Right renal cortex interstitium (tissue), 3 donors: ENCODE results near the gene SPDYE17. TPM values are rescaled to one million over a fixed set of nuclear protein-coding genes. Genes with fewer than 3 reads are reported as not detected.
"Not testable (repeated sequence)": the region's sequence is repeated elsewhere in the genome, so short reads cannot be mapped to it uniquely, and the experiment has no call there.

Source experiments
- DNase-seq, 3 donors: peaks; one replicate each; pipeline ENCODE4 v3.0.0-alpha.2; 2013; ENCODE audit warnings: low read depth in 3 of 3, low spot score in 2 of 3
- polyA plus RNA-seq, 3 donors: library from polyadenylated mRNA; unstranded; fragments of 120-200 nt; gene quantifications; one replicate each; pipeline ENCODE4 v1.2.1, GENCODE V29; 2013; ENCODE audit not compliant: insufficient read length in 3 of 3

SPDYE17 gene
- polyA plus RNA-seq, 3 donors: not detected

DNA sequence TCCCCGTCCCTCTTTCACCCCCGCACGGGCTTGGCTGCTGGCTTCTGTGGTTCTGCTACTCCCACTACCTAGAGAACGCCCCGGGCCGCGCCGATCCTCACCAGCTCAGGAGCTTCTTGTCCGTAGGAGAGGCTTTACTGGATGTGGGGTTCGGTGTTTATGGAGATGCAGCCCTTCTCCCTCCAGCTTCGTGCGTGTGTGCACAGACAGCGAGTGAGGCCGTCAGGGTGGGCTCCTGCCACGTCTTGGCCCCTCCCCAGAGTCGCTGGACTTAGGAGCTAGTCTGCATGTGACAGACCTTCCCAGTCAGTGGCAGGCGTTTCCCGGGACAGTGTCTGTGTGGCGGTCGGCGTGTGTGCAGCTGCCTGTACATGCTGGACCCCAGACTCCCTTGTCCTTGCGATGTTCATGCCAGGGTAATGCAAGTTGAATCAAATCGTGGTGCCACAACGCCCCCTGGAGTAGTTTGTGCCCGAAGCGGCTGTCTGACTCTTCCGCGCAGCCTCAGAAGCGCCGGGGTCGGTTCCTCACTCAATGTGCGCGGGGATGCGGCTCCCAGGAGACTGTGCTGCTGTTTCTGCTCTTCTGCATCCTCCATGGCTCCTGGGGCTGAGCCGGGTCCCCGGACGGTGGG lies 32.6 kb downstream of the SPDYE17 start:
- DNase-seq: not testable (repeated sequence)

DNA sequence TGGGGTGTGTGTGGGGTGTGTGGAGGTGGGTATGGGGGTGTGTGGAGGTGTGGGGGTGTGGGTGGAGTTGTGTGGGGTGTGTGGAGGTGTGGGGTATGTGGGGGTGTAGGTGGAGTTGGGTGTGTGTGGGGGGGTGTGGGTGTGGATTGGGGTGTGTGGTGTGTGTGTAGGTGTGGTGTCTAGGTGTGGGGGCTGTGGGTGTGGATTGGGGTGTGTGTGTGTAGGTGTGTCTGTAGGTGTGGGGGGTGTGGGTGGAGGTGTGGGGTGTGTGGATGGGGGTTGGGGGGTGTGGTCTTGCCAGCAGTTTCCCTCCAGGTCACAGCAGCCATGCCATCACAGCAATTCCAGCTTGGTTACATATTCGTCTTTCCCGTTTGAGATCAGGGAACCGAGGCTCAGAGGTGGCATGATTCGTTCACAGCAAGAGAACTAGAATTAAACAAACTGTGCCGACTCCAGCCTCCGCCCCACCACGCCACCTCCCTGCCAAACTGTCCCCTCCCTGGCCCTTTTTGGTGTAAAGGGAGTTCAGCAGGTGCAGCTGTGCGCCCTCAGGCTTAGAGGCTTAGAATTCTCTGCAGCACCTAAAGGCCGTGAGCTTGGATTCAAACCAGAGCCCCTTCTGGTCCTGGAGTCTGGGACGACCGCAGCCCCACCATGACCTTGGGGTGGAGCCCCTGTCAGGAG lies 33.3 kb downstream of the SPDYE17 start:
- not testable (repeated sequence) for DNase-seq

DNA sequence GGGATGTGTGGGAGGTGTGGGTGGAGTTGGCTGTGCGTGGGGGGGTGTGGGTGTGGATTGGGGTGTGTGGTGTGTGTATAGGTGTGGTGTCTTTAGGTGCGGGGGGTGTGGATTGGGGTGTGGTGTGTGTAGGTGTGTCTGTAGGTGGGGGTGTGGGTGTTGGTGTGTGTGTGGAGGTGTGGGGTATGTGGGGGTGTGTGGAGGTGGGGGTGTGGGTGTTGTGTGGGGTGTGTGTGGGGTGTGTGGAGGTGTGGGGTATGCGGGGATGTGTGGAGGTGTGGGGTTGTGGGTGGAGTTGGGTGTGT lies 33.9 kb downstream of the SPDYE17 start:
- no peak for DNase-seq

DNA sequence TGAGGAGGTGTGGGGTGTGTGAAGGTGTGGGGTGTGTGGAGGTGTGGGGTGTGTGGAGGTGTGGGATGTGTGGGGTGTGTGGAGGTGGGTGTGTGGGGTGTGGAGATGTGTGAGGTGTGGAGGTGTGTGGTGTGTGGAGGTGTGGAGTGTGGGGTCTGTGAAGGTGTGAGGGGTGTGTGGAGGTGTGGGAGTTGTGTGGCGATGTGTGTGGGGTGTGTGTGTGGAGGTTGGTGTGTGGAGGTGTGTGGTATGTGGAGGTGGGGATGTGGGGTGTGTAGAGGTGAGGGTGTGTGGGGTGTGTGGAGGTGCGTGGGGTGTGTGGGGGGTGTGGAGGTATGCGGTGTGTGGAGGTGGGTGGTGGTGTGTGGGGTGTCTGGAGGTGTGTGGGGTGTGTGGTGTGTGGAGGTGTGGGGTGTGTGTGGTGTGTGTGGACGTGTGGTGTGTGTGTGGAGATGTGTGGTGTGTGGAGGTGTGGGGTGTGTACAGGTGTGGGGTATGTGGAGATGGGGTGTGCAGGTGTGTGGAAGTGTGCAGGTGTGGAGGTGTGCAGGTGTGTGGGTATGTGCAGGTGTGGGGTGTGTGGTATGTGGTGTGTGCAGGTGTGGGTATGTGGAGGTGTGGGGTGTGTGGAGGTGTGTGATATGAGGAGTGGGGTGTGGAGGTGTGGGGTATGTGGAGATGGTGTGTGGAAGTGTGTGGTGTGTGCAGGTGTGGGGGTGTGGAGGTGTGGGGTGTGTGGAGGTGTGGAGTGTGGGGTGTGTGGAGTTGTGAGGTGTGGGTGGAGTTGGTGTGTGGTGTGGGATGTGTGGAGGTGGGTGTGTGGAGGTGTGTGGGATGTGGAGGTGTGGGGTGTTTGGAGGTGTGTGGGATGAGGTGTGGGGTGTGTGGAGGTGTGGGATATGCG lies 34.5 kb downstream of the SPDYE17 start:
- no peak for DNase-seq

DNA sequence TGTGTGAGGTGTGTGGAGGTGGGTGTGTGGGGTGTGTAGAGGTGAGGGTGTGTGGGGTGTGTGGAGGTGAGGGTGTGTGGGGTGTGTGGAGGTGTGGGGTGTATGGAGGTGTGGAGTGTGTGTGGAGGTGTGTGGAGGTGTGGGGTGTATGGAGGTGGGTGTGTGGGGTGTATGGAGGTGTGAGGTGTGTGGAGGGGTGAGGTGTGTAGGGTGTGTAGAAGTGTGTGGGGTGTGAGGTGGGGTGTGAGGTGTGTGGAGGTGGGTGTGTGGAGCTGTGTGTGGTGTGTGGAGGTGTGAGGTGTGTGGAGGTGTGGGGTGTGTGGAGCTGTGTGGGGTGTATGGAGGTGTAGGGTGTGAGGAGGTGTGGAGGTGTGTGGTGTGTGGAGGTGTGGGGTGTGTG lies 35.2 kb downstream of the SPDYE17 start:
- DNase-seq: not testable (repeated sequence)

- DNase-seq: not testable (repeated sequence)
Observed at GRCh38 chr7:76994286-76994685, 37.9 kb downstream of the SPDYE17 start.

GRCh38 chr7:76993831-76994230 lies 38.3 kb downstream of the SPDYE17 start:
- not testable (repeated sequence) for DNase-seq

DNA sequence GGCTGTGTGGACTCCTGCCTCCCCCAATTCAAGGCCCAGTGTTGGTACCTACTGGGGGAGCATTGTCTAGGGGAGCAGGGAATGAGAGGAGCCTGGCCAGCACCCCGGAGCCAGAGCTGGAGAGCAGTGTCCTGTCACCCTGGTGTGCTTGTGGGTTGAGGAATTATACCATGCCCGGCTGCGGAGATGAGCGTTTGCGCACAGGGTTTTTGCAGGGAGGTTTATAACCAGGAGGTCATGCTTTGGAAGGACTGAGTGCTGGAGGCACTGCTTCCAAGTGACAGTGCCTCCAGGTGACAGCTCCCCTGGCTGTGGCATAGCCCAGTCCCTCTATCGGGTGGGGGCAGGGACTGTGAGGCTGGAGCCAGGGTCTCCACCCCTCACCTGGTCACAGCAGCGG lies 39.3 kb downstream of the SPDYE17 start:
- not testable (repeated sequence) for DNase-seq

DNA sequence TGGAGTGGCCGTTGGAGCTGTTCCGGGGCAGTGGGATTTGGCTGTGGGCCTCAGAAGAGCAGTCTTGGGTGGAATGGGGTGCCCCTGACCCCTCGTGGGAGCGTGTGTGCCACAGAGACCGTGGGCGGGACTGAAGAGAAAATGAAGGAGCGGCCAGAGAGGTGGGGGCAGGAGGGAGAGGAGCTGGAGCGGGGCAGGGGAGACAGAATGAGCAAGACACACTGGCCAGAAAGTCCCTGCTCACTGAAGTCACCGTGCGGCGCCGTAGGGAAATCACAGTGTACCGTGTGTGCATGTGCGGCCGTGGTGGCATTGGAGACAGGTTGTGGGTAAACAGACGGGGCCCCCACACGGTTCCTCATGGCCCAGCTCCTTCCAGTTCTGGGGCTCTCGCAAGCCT lies 40.0 kb downstream of the SPDYE17 start:
- DNase-seq: not testable (repeated sequence)

- not testable (repeated sequence) for DNase-seq
Observed at GRCh38 chr7:76990202-76990601, 42.0 kb downstream of the SPDYE17 start.

- DNase-seq: not testable (repeated sequence)
Observed at GRCh38 chr7:76985924-76986717, 46.0 kb downstream of the SPDYE17 start.

DNA sequence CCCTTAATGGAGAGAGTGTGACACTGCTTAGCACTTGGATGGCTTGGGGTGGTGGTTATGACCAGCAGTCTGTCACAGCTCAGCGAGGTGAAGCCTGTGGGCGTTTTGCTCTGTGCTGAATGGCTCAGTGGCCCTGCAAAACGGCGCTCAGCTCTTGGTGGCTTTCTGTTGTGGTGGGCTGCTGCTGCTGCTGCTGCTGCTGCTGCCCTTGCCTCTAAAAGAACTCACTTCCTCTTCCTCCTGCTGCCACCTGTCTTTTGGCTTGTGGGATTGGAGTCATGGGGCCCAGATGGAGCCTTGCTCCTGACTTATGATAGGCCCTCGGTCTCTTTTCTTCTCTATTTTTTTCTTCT lies 47.4 kb downstream of the SPDYE17 start:
- DNase-seq: not testable (repeated sequence)

DNA sequence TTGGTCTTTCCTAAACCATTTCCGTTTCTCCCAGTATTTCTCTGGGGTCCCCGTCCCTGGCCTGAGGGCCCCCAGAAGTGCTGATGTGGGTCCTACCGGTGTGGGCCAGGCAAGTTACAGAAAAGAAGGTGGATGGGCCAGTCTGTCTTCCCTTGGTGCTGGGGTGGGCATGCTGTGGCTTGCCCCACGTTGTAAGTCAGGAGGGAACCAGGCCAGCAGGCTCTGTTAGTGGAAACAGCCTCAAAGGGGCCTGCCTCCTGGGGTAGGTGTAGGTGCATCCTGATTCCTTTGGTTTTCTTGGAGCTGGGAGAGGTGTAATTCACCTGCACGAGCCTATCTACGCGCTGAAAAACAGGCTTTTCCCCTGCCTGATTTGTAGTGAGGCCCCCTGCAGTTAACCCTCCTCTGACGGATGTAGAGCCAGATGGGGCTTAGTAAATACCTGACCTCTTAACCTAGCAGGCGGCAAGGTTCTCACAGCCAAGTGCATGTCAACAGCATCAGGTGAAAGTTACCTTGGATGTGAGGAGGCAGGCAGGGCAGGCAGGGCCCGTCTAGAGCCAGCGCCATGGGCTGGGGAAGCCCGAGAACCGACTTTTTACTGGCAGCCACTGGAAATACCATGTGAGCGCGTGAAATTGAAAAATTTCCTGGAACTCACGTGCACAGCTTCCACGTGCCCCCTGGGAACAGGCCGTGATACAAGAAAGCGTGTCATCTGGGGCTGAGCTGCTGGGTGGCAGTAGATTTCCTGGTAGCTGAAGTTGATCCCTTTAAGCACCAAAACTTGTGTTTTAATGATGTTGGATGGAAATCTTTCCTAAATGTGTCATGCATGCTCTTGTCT lies 48.0 kb downstream of the SPDYE17 start:
- not testable (repeated sequence) for DNase-seq

GRCh38 chr7:76983333-76983732 lies 48.8 kb downstream of the SPDYE17 start:
- not testable (repeated sequence) for DNase-seq

DNA sequence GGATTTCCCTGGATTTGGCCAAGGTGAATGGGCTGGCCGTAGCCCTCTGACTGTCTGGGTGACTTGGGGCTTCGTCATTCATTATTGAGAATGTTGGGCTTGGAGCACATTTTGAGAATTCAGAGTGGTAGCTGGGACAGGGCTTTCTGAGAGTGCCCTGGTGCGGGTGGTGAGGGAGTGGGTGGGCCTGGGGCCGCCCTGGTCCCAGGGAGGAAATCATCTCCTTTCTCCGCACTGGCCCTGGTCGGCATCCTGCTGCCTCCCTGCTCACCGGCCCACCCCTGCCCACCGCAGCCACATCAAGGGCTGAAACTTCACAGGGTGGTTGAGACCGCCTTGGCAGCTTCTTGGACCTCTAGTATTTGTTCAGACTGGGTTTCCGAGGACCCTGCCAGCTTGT lies 49.7 kb downstream of the SPDYE17 start:
- DNase-seq: not testable (repeated sequence)

DNA sequence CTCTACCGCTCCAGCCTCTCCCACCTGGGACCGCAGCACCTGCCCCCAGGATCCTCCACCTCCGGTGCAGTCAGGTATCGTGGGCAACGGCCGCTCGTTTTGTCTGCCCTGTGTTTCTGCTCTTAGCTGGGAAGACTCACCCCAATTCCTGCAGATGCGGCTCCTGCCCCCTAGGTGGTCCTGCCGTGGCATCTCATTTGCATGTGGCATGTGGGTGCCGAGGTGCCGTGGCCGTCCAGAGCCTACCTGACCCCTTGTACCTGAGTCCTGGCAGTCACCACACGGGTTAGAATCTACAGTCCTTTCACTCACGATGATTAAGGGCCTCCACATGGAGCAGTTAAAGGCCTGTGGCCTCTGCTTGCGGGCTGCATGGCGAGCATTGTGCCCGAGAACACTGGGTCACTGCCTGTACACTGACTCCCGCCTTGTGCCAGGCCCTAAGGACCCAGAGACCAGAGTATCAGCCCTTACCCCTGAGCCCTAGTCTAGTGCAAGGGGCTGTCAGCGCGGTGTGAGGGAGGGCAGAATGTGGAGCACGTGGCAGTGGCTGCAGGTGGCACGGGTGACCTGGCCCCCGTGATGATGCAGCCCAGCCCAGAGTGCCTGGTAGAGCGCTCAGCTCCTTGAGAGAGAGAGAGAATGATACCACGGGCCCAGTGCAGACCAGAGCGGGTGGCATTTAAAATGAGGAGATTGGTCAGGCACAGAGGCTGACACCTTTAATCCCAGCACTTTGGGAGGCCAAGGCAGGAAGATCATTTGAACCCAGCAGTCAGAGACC lies 50.8 kb downstream of the SPDYE17 start:
- DNase-seq: not testable (repeated sequence)

GRCh38 chr7:76980576-76980975 lies 51.6 kb downstream of the SPDYE17 start:
- not testable (repeated sequence) for DNase-seq

GRCh38 chr7:76977761-76978367 lies 54.3 kb downstream of the SPDYE17 start:
- not testable (repeated sequence) for DNase-seq
